Measurements from ENCODE around the gene LAMA2. TPM values are rescaled to one million over a fixed set of nuclear protein-coding genes. Genes with fewer than 3 reads are reported as not detected.

Gene LAMA2
- total RNA-seq, 1 experiment from 2014 or later: 3.7 TPM

DNA sequence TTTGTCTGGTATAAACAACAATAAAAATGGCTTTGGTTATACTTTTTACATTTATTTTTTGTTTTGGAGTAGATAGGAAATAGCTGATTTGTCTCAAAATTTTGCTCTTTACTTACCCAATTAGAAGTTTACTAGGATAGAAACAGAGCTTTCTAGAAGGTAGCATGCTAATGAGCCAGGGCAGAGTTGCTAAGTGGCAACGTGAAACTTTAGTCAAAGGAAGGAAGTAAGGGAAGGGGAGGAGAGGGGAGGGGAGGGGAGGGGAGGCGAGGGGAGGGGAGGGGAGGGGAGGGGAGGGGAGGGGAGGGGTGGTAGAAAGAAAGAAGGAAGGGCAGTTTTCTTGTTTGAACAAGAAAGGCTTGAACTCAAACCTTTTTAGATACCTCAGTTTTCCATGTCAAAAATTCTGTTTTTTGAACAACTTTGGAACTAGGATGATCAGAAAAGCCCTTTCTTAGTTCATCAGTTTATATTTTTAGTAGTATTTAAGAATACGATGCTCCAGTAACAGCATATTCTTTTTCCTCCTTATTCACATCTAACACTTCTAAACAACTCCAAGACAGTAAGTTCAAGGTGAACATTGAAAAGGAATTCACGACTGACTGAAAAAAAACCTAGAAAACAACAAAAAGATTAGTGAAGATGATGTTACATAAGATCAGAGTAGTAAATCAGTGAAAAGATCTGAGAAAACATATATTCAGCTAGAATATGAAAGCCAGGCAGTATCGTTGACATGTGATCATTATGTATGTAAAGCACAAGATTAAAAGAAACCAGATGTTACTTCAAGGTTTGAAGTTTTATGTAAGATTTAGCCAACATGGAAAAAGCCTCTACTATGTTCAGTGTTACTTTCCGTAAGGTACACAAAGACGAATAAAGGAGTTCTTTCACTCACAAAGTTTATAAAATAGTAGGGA, 563.6 kb downstream of the LAMA2 start:
- no peak for DNase-seq (ENCODE audit: low spot score)

- DNase-seq (ENCODE audit: low spot score): no peak
Measured at GRCh38 chr6:129447198-129447565, 564.2 kb downstream of the LAMA2 start.

DNA sequence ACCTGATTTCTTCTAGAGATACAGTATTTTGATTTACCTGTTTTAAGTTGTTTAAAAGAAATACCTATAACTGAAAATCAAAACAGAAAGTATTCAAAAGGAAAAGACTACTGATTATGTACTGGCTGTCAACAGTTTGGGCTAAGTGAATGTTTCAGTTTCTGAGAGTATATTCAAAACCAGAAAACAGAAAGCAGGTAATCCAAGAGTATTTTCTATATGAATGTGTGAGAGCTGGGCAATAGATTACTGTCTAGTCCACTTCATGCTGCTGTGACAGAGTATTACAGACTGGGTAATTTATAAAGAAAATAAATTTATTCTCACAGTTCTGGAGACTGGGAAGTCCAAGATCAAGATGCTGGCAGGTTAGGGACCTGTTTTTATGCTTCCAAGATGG, 566.0 kb downstream of the LAMA2 start:
- no peak for DNase-seq (ENCODE audit: low spot score)

- no peak for DNase-seq (ENCODE audit: low spot score)
Measured at GRCh38 chr6:129451187-129451586, 568.2 kb downstream of the LAMA2 start.

GRCh38 chr6:129453073-129453472, 570.1 kb downstream of the LAMA2 start:
- no peak for DNase-seq (ENCODE audit: low spot score)

DNA sequence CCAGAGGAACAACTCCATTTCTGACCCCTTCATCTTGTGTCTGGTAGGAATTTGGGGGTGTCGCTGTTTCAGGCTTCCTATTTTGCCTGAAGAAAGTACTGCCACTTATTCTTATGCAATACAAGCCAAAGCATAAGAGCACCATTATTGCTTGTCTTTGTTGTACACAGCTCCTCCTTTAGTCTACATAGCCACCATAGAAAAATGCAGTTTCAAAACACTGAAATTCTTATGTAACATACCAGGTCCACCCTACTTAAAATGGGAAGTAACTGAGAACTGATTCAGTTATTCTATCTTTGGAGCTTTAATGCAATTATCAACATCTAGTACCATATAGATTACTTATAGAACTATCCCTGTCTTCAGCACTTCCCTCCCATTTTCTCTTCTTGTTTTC, 571.5 kb downstream of the LAMA2 start:
- no peak for DNase-seq (ENCODE audit: low spot score)

DNA sequence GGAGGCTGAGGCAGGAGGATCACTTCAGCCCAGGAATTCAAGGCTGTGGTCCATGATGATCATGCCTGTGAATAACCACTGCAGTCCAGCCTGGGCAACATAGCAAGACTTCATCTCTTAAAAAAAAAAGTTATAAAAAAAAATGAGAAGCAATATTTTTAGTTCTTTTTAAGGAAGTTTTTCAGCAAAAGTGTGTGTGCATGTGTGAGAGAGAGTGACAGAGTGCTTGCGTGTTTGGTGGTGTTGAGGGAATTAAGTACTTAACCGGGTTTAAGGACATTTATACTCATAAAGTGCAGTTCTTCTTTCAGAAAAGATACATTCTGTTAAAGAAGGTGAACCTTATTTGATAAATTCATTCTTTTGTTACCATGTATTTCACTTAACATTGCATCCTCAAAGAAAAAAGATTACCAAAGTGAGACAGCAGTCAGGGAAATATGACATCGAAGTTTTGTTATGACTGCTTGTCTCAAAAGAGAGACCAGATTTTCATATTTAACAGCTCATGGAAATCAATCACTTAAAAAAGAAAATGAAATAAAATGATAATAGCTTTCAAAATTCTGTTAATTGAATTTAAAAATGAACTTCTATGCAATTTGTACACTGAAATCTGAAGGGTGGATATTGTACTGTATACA, 572.3 kb downstream of the LAMA2 start:
- no peak for DNase-seq (ENCODE audit: low spot score)

DNA sequence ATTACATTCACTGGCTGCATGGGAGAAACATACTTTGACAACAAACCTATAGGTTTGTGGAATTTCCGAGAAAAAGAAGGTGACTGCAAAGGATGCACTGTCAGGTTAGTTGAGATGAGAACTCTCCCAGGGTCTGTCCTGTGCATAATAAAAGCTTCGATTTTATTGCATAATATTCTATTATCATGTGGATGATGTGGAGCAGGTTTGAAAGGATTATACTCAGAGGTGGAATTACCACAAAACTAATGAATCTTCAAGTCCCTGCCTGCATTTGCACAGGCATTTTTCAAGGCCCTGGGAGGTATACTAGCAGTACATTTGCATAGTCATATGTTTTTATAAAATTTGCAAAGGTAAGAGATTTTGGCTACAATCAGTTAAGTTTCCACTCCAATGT, 577.3 kb downstream of the LAMA2 start:
- DNase-seq (ENCODE audit: low spot score): no peak

- DNase-seq (ENCODE audit: low spot score): no peak
Measured at GRCh38 chr6:129469070-129469662, 586.2 kb downstream of the LAMA2 start.

GRCh38 chr6:129472239-129472638, 589.3 kb downstream of the LAMA2 start:
- DNase-seq (ENCODE audit: low spot score): no peak

- DNase-seq (ENCODE audit: low spot score): no peak
Measured at GRCh38 chr6:129473546-129473945, 590.6 kb downstream of the LAMA2 start.

DNA sequence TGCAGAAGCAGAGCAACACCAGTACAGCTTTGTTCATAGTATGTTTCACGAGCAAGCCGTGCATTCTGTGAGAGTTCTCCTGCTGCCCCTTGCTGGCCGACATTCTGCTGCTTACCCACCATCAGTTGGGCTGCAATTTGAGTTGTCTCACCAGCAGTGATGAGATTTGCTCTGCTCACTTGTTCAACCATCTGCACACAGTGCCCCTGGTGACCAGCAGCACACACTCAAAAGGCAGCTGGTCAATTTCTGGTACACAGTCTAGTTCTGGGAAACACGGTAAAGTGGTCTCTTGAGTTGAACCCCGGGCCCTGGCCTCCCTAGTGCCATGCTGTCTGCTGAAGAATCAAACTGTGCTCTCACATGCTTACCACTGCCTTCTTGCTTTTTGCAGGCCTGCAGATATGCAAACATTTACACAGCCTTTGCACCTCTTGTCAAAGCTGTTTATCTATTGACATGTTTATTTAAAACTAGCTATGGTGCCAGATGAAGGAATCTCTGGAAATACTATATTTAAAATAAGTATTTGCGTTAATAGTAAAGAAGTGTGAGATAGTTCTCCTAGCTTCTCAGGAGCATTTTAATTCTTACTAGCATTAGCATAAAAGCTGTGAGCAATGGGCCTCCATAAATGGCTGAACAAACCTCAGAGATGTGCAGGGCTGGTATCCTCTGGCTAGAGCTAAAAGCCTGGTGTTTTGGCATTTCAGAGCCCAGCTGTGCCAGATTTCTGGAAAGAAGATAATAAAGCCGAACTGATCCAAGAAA, 592.7 kb downstream of the LAMA2 start:
- DNase-seq (ENCODE audit: low spot score): no peak

- DNase-seq (ENCODE audit: low spot score): no peak
Measured at GRCh38 chr6:129476248-129476564, 593.3 kb downstream of the LAMA2 start.

GRCh38 chr6:129476810-129477209, 593.9 kb downstream of the LAMA2 start:
- DNase-seq (ENCODE audit: low spot score): no peak

GRCh38 chr6:129478379-129478778, 595.4 kb downstream of the LAMA2 start:
- no peak for DNase-seq (ENCODE audit: low spot score)

DNA sequence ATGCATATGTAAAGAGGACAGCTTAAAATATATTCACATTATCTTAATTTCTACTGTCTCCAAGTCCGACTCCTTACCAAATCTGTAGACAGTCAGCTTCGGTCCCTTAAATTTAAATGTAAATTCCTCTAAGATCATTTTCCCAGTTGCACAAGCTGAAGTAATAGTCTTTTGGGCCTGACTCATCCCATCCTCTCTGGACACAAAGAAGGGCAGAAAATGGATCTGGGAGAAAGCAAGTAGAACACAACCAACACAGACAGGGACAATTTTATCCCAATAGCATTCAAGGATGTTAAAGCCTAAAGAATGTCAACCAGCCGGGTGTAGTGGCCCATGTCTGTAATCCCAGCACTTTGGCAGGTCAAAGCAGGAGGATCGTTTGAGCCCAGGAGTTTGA, 598.8 kb downstream of the LAMA2 start:
- DNase-seq (ENCODE audit: low spot score): no peak

DNA sequence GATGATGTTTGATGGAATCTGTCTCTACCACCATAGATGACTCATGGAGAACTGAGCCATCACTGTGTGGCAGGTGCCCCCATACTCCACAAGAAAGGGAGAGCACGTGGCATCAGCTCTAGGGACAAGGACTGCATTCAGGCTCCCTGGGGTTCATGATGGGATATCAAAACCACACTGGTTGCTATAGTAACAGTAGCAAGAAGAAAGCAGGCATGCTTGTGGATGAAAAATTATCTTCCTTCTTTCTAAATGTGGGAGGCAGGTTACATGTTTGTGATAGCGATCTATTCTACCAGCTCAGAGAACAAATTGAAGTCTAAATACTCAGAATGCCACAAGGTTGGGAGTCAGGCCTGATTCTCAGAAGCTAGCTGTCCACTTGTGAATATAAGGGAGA, 602.8 kb downstream of the LAMA2 start:
- DNase-seq (ENCODE audit: low spot score): peak; percentile 8

GRCh38 chr6:129486327-129486726, 603.4 kb downstream of the LAMA2 start:
- DNase-seq (ENCODE audit: low spot score): no peak

GRCh38 chr6:129488313-129488712, 605.4 kb downstream of the LAMA2 start:
- DNase-seq (ENCODE audit: low spot score): no peak

GRCh38 chr6:129489215-129489765, 606.4 kb downstream of the LAMA2 start:
- DNase-seq (ENCODE audit: low spot score): no peak

GRCh38 chr6:129490521-129491255, 607.8 kb downstream of the LAMA2 start:
- peak; percentile 97 for DNase-seq (ENCODE audit: low spot score)

All from A172 (cell line).